Trophoblast cell (in vitro differentiated cells and primary cell): ENCODE measurements around the gene ARIH2.
A peak's percentile ranks its signal among the peaks of the same experiment; 100 is the strongest.
"Not testable (repeated sequence)": the region's sequence is repeated elsewhere in the genome, so short reads cannot be mapped to it uniquely, and the experiment has no call there.

Experiments
- DNase-seq, 2 donors: peaks; one replicate each; pipeline ENCODE4 v3.0.0-alpha.2; 2016
- H2AFZ ChIP-seq: 2 replicates; pipeline ENCODE4 v1.6.1; 2013; ENCODE audit warnings: low read length, moderate library complexity, mild to moderate bottlenecking; ENCODE audit not compliant: insufficient read depth, poor library complexity
- H2AK5ac ChIP-seq: 2 replicates; pipeline ENCODE4 v1.6.1; 2013; ENCODE audit warnings: mild to moderate bottlenecking, low read length
- H2BK120ac ChIP-seq: 2 replicates; pipeline ENCODE4 v1.6.1; 2013; ENCODE audit warnings: low read length, mild to moderate bottlenecking, moderate library complexity; ENCODE audit not compliant: insufficient read depth, poor library complexity
- H2BK12ac ChIP-seq: 2 replicates; pipeline ENCODE4 v1.6.1; 2013; ENCODE audit warnings: mild to moderate bottlenecking, low read length, moderate library complexity
- H2BK5ac ChIP-seq: 2 replicates; pipeline ENCODE4 v1.6.1; 2013; ENCODE audit warnings: low read length, low read depth, moderate library complexity, mild to moderate bottlenecking; ENCODE audit not compliant: poor library complexity
- H3K14ac ChIP-seq: 2 replicates; pipeline ENCODE4 v1.6.1; 2013; ENCODE audit warnings: mild to moderate bottlenecking, low read length
- H3K18ac ChIP-seq: 2 replicates; pipeline ENCODE4 v1.6.1; 2013; ENCODE audit warnings: mild to moderate bottlenecking, low read length
- H3K23ac ChIP-seq: 2 replicates; pipeline ENCODE4 v1.6.1; 2013; ENCODE audit warnings: low read length
- H3K27ac ChIP-seq: 2 replicates; pipeline ENCODE4 v1.5.1; 2013; ENCODE audit warnings: low read depth, mild to moderate bottlenecking, inconsistent platforms, low read length, moderate library complexity
- H3K27me3 ChIP-seq: 2 replicates; pipeline ENCODE4 v1.6.1; 2013; ENCODE audit warnings: inconsistent platforms, mild to moderate bottlenecking, low read length, moderate library complexity; ENCODE audit not compliant: insufficient read depth
- H3K36me3 ChIP-seq, 2 experiments: 1 replicate in 1 of 2; 2 replicates in 1 of 2; pipeline ENCODE4 v1.6.1; 2013; ENCODE audit warnings: low read length in 2 of 2, mild to moderate bottlenecking in 2 of 2, moderate library complexity in 1 of 2; ENCODE audit not compliant: insufficient read depth in 2 of 2, control insufficient read depth in 1 of 2
- H3K4ac ChIP-seq: 2 replicates; pipeline ENCODE4 v1.6.1; 2013; ENCODE audit warnings: low read depth, mild to moderate bottlenecking, low read length, moderate library complexity
- H3K4me1 ChIP-seq, 2 experiments: 1 replicate in 1 of 2; 2 replicates in 1 of 2; pipeline ENCODE4 v1.6.1; 2013; ENCODE audit warnings: low read length in 2 of 2, mild to moderate bottlenecking in 2 of 2, moderate library complexity in 1 of 2; ENCODE audit not compliant: insufficient read depth in 2 of 2, control insufficient read depth in 1 of 2
- H3K4me2 ChIP-seq: 2 replicates; pipeline ENCODE4 v1.6.1; 2013; ENCODE audit warnings: inconsistent platforms, mild to moderate bottlenecking, low read length, moderate library complexity
- H3K4me3 ChIP-seq: 2 replicates; pipeline ENCODE4 v1.5.1; 2013; ENCODE audit warnings: mild to moderate bottlenecking, low read depth, low read length, inconsistent platforms
- H3K79me1 ChIP-seq: one replicate; pipeline ENCODE4 v1.6.1; 2013; ENCODE audit warnings: low read length
- H3K79me2 ChIP-seq: 2 replicates; pipeline ENCODE4 v1.6.1; 2013; ENCODE audit warnings: low read length, mild to moderate bottlenecking; ENCODE audit not compliant: control insufficient read depth, insufficient read depth, poor library complexity
- H3K9ac ChIP-seq: 2 replicates; pipeline ENCODE4 v1.6.1; 2013; ENCODE audit warnings: mild to moderate bottlenecking, low read length
- H3K9me3 ChIP-seq: 2 replicates; pipeline ENCODE4 v1.6.1; 2013; ENCODE audit warnings: low read depth, mild to moderate bottlenecking, control low read depth, inconsistent platforms, low read length; ENCODE audit not compliant: insufficient read depth
- H4K12ac ChIP-seq: 2 replicates; pipeline ENCODE4 v1.6.1; 2013; ENCODE audit warnings: low read depth, mild to moderate bottlenecking, low read length, moderate library complexity
- H4K8ac ChIP-seq: 2 replicates; pipeline ENCODE4 v1.6.1; 2013; ENCODE audit warnings: low read depth, mild to moderate bottlenecking, low read length, moderate library complexity
- H4K91ac ChIP-seq: one replicate; pipeline ENCODE4 v1.6.1; 2013; ENCODE audit warnings: low read depth, mild to moderate bottlenecking, low read length, moderate library complexity
- WGBS: extraction: QIAGEN DNeasy Blood & Tissue Kit; methylation state at CpG from one replicate; pipeline ENCODE4 v1.1.7; 2013; ENCODE audit warnings: missing lambda C conversion rate; ENCODE audit not compliant: insufficient read length, insufficient coverage; ENCODE audit errors: extremely low coverage; 5-methylcytosine and 5-hydroxymethylcytosine counted together

ARIH2 gene

GRCh38 chr3:49007771-49008528 lies 89.3 kb downstream of the ARIH2 start:
- Histone ChIP-seq H3K9ac (peak overlapping the region; percentile 96), H3K18ac (peak overlapping the region; percentile 99), H2AK5ac (peak overlapping the region; percentile 82), H3K4ac (peak overlapping the region; percentile 95), H3K79me1 (peaks cover 10% of the 10 kb centered on the region), H2AFZ (peak overlapping the region; percentile 80), H3K79me2 (peaks cover 14% of the 10 kb centered on the region), H4K91ac (peak overlapping the region; percentile 98), H4K8ac (peak overlapping the region; percentile 95), H2BK5ac (peak overlapping the region; percentile 80), H3K9me3 (no peaks in the 10 kb centered on the region), H3K14ac (peak overlapping the region; percentile 93), H3K36me3 (peaks cover 18 to 19% of the 10 kb centered on the region in 2 experiments), H2BK12ac (no peak overlapping the region), H3K4me1 (peaks cover 13% of the 10 kb centered on the region in 2 experiments), H3K4me2 (peak overlapping the region; percentile 77), H3K4me3 (peak overlapping the region; percentile 90), H2BK120ac (peak overlapping the region; percentile 62), H3K27ac (peak overlapping the region; percentile 80), H4K12ac (peak overlapping the region; percentile 90), H3K27me3 (no peaks in the 10 kb centered on the region), H3K23ac (no peak overlapping the region)
- DNase-seq = peak; percentile 74 to 83
- no CpG with 5 or more reads among the region's 41 CpGs for WGBS

GRCh38 chr3:49008627-49009026 lies 90.0 kb downstream of the ARIH2 start:
- not testable (repeated sequence) for H2AK5ac ChIP-seq, H3K4me3 ChIP-seq, H3K9ac ChIP-seq, H4K91ac ChIP-seq, H3K9me3 ChIP-seq, H2BK12ac ChIP-seq, H4K12ac ChIP-seq, H2AFZ ChIP-seq, H3K18ac ChIP-seq, H2BK120ac ChIP-seq, H3K23ac ChIP-seq, H2BK5ac ChIP-seq, H3K14ac ChIP-seq, H3K27ac ChIP-seq, H4K8ac ChIP-seq, H3K27me3 ChIP-seq
- Histone ChIP-seq H3K4me1 (peaks cover 13% of the 10 kb centered on the region in 2 experiments), H3K4ac (peak overlapping the region; percentile 10), H3K36me3 (peaks cover 25% of the 10 kb centered on the region in 2 experiments), H3K79me2 (peaks cover 14% of the 10 kb centered on the region), H3K4me2 (peak overlapping the region; percentile 67), H3K79me1 (peaks cover 10% of the 10 kb centered on the region)
- peak in 1 of 2 donors; percentile 28 for DNase-seq
- no CpG with 5 or more reads among the region's 5 CpGs for WGBS

GRCh38 chr3:49009396-49009795 lies 90.8 kb downstream of the ARIH2 start:
- H3K9ac ChIP-seq = no peak overlapping the region
- H3K4me2 ChIP-seq = no peak overlapping the region
- H3K4me3 ChIP-seq = no peak overlapping the region
- no peaks in the 10 kb centered on the region for H3K27me3 ChIP-seq
- no peak overlapping the region for H2BK5ac ChIP-seq
- no CpG with 5 or more reads among the region's 3 CpGs for WGBS
- H4K8ac ChIP-seq = no peak overlapping the region
- no peak overlapping the region for H2AFZ ChIP-seq
- peaks cover 10% of the 10 kb centered on the region for H3K79me1 ChIP-seq
- H3K9me3 ChIP-seq = no peaks in the 10 kb centered on the region
- H2BK120ac ChIP-seq = no peak overlapping the region
- peaks cover 33% of the 10 kb centered on the region in 2 experiments for H3K36me3 ChIP-seq
- H4K12ac ChIP-seq = no peak overlapping the region
- no peak overlapping the region for H2AK5ac ChIP-seq
- peaks cover 14% of the 10 kb centered on the region for H3K79me2 ChIP-seq
- H3K4ac ChIP-seq = peak overlapping the region; percentile 1
- DNase-seq = no peak
- H4K91ac ChIP-seq = no peak overlapping the region
- H3K27ac ChIP-seq = no peak overlapping the region
- no peak overlapping the region for H2BK12ac ChIP-seq
- H3K4me1 ChIP-seq = peaks cover 13% of the 10 kb centered on the region in 2 experiments
- H3K14ac ChIP-seq = no peak overlapping the region
- no peak overlapping the region for H3K23ac ChIP-seq
- no peak overlapping the region for H3K18ac ChIP-seq

- Histone ChIP-seq H3K79me2 (peaks cover 6% of the 10 kb centered on the region), H4K8ac (no peak overlapping the region), H2AFZ (no peak overlapping the region), H3K9me3 (peaks cover 2% of the 10 kb centered on the region), H3K27ac (no peak overlapping the region), H3K4me3 (no peak overlapping the region), H3K4me2 (no peak overlapping the region), H3K9ac (no peak overlapping the region), H2BK12ac (no peak overlapping the region), H3K14ac (no peak overlapping the region), H3K79me1 (peaks cover 1% of the 10 kb centered on the region), H3K36me3 (peaks cover 57 to 60% of the 10 kb centered on the region in 2 experiments), H2BK120ac (no peak overlapping the region), H3K18ac (no peak overlapping the region), H2AK5ac (no peak overlapping the region), H3K4ac (peak overlapping the region; percentile 42), H3K27me3 (no peaks in the 10 kb centered on the region), H4K91ac (no peak overlapping the region), H4K12ac (no peak overlapping the region), H3K4me1 (peaks cover 6 to 13% of the 10 kb centered on the region in 2 experiments), H3K23ac (no peak overlapping the region), H2BK5ac (no peak overlapping the region)
- no CpG with 5 or more reads among the region's 17 CpGs for WGBS
- no peak for DNase-seq
Measured at GRCh38 chr3:49012441-49013017, 93.9 kb downstream of the ARIH2 start.
